Airway epithelial cell (primary cell): ENCODE measurements around the gene OR2B3. TPM values are rescaled to one million over a fixed set of nuclear protein-coding genes. Genes with fewer than 3 reads are reported as not detected.

Experiments used
- total RNA-seq: library from RNA; depleted of rRNA; stranded (reverse); fragments of >200 nt; gene quantifications from 2 replicates; pipeline ENCODE4 v1.2.3, GENCODE V29; 2015

Gene OR2B3
- not detected in 2 replicates for total RNA-seq

GRCh38 chr6:29087213-29087612, at the start of gene OR2B3:
Gene OR2B3, minus strand, starts transcription at chr6:29087313. Its CDS starts 65 bp downstream, at chr6:29087248.

GRCh38 chr6:29107758-29108157, 20.6 kb upstream of the OR2B3 start, which contains the start of gene OR2J3:
Gene OR2J3, plus strand, starts transcription at chr6:29108058. Its CDS starts 3,833 bp downstream, at chr6:29111891.

GRCh38 chr6:29099190-29099589, 12.1 kb upstream of the OR2B3 start, which contains the start of gene OR2J1:
Gene OR2J1, plus strand, starts transcription at chr6:29099490. Its CDS starts 1,453 bp downstream, at chr6:29100943.

GRCh38 chr6:29045075-29045474, 42.0 kb downstream of the OR2B3 start, which contains the start of gene OR2W1:
Gene OR2W1, minus strand, starts transcription at chr6:29045175. Its CDS starts 0 bp downstream, at chr6:29045175.

Other genes starting within 250 kb of the OR2B3 start
- gene TRIM27, start 163.3 kb downstream of the OR2B3 start, total RNA-seq = 32.7 and 40.8 TPM in 2 replicates
- gene ZNF311, start 82.0 kb downstream of the OR2B3 start, total RNA-seq = 0.92 and 1.1 TPM in 2 replicates
- not detected in 2 replicates for gene OR2W1, start 42.1 kb downstream of the OR2B3 start, total RNA-seq
- not detected in 2 replicates for gene OR2J1, start 12.2 kb upstream of the OR2B3 start, total RNA-seq
- not detected in 2 replicates for gene OR2J3, start 20.7 kb upstream of the OR2B3 start, total RNA-seq
- gene OR2J2, start 83.6 kb upstream of the OR2B3 start, total RNA-seq = not detected in 2 replicates
- not detected in 2 replicates for gene OR14J1, start 214.4 kb upstream of the OR2B3 start, total RNA-seq